Caco-2 (cell line): Measurements from ENCODE around the gene SLC9A8. TPM values are rescaled to one million over a fixed set of nuclear protein-coding genes. Genes with fewer than 3 reads are reported as not detected.
A peak's percentile ranks its signal among the peaks of the same experiment; 100 is the strongest.

Source experiments
- BruUV-seq: library from RNA; stranded (reverse); fragments of 400-500 nt; replicated peaks from 2 replicates; lab custom pipeline; 2021; lab: Mats Ljungman, UMichigan
- CTCF ChIA-PET: fragments of 300-600 bp; sonication (Branson Sonifier 250); formaldehyde crosslinking; loops from one replicate; lab custom pipeline; 2022; ENCODE audit warnings: antibody characterized with exemption; lab: Charles Lee
- POLR2A ChIA-PET: fragments of 300-600 bp; sonication (Branson Sonifier 250); formaldehyde crosslinking; loops from one replicate; lab custom pipeline; 2022; ENCODE audit warnings: antibody characterized with exemption; lab: Charles Lee
- DNase-seq, 2 experiments: peaks; one replicate each; pipeline versions ENCODE4 v3.0.0 to v3.0.0-alpha.2; 2020 to 2022
- H3K27me3 ChIP-seq: replicated peaks from 2 replicates; pipeline ENCODE4 v1.6.0; 2011; ENCODE audit warnings: low read length; ENCODE audit not compliant: control insufficient read depth, insufficient read depth
- H3K36me3 ChIP-seq: 2 replicates; pipeline ENCODE4 v1.5.1; 2011; ENCODE audit warnings: low read length; ENCODE audit not compliant: control insufficient read depth, insufficient read depth
- H3K4me1 ChIP-seq: fragments of 250-450 bp; sonication (Bioruptor Pico); 2 replicates; pipeline ENCODE4 v1.5.1; 2020; ENCODE audit warnings: mild to moderate bottlenecking
- H3K4me3 ChIP-seq: 2 replicates; pipeline ENCODE4 v1.5.1; 2011; ENCODE audit warnings: low read depth, mild to moderate bottlenecking, control low read depth, low read length
- H3K9me3 ChIP-seq: fragments of 250-450 bp; sonication (Bioruptor Pico); 2 replicates; pipeline ENCODE4 v1.5.1; 2020; ENCODE audit warnings: mild to moderate bottlenecking, moderate library complexity
- H3K27ac Mint-ChIP-seq: one replicate; pipeline ENCODE4 v1.8.0; 2022; ENCODE audit warnings: mixed read lengths; ENCODE audit not compliant: unreplicated experiment
- H3K27me3 Mint-ChIP-seq: one replicate; pipeline ENCODE4 v1.8.0; 2022; ENCODE audit warnings: mixed read lengths; ENCODE audit not compliant: insufficient read depth, unreplicated experiment
- H3K36me3 Mint-ChIP-seq: one replicate; pipeline ENCODE4 v1.8.0; 2022; ENCODE audit warnings: mild to moderate bottlenecking, mixed read lengths; ENCODE audit not compliant: insufficient read depth, unreplicated experiment
- H3K4me1 Mint-ChIP-seq: one replicate; pipeline ENCODE4 v1.8.0; 2022; ENCODE audit warnings: low read depth, mixed read lengths; ENCODE audit not compliant: unreplicated experiment
- H3K4me3 Mint-ChIP-seq: one replicate; pipeline ENCODE4 v1.8.0; 2022; ENCODE audit warnings: mild to moderate bottlenecking, moderate library complexity, mixed read lengths; ENCODE audit not compliant: unreplicated experiment
- H3K9me3 Mint-ChIP-seq: one replicate; pipeline ENCODE4 v1.8.0; 2022; ENCODE audit warnings: mixed read lengths; ENCODE audit not compliant: unreplicated experiment
- intact Hi-C: fragments of 100-400 bp; cut with micrococcal nuclease; formaldehyde crosslinking; loops from one replicate; pipeline ENCODE4 v1.10.0; 2022; ENCODE audit not compliant: unreplicated experiment
- total RNA-seq: library from RNA; stranded (reverse); gene quantifications from 2 replicates; pipeline ENCODE4 v1.2.3, GENCODE V29; 2022
- TF ChIP-seq, protein P1 (sequence below), 2 experiments: fragments of 200-600 bp in 1 of 2; IDR thresholded peaks; 1 replicate in 1 of 2; 2 replicates in 1 of 2; pipeline versions ENCODE4 v1.5.1 to v1.8.0; 2011 to 2022; ENCODE audit warnings: antibody characterized with exemption in 1 of 2, control low read depth in 1 of 2, inconsistent platforms in 1 of 2, low read depth in 1 of 2, low read length in 1 of 2, mild to moderate bottlenecking in 1 of 2, moderate library complexity in 1 of 2; ENCODE audit not compliant: insufficient read depth in 1 of 2, severe bottlenecking in 1 of 2, unreplicated experiment in 1 of 2

SLC9A8 gene
- total RNA-seq, 1 experiment from 2014 or later: 21.4 TPM

DNA sequence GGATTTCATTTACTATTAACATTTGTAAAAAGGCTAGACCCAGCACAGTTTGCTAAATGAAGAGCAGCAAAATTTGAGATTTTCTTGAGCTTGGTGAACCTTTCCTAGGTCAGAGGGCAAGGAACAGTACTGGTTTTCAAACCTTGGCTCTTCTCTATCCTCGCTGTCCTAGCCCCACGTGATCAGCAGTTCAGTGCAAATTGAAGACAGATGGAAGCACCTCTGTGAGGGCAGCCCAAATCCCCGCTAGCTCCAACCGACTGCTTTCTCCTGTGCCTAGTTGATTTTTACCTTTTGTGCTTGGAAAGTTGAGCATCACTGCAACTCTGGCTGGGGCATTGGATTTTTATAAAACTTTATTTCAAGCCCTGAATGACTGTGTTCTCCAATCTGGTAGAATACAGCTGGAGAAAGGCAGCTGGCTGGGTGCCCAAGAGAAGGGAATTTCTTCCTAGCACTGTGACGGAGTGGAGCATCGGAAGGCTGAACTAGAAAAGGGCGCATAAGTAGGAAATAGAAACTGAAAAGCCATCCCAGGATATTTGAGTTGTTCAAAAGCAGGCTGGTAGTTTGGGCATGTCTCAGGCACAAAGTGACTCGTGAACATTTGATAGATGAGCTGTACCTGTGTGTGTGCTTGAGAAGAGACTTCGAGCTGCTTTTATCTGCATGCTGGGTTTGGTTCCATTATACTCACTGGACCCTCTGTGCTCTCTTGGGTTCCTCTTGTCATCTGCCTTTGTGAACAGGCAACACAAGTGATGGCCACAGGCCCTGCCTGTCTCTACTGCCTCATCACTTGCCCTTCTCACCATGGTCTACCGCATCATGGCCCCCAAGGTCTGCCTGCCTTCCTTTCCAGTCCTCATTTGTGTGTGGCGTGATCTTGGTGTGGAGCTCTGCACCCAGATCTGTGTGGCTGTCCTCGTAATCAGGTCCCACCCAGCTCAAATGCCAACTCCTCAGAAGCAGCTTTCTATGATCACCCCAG, 125.8 kb downstream of the SLC9A8 start:
- Histone ChIP-seq H3K27me3 (no peaks in the 10 kb centered on the region), H3K9me3 (no peaks in the 10 kb centered on the region), H3K36me3 (peaks cover 7% of the 10 kb centered on the region; the same call in 1 of the 2 replicates), H3K4me1 (peaks cover 51% of the 10 kb centered on the region), H3K4me3 (peak overlapping the region; percentile 87; the same call in 1 of the 2 replicates)
- TF ChIP-seq, protein P1, sequence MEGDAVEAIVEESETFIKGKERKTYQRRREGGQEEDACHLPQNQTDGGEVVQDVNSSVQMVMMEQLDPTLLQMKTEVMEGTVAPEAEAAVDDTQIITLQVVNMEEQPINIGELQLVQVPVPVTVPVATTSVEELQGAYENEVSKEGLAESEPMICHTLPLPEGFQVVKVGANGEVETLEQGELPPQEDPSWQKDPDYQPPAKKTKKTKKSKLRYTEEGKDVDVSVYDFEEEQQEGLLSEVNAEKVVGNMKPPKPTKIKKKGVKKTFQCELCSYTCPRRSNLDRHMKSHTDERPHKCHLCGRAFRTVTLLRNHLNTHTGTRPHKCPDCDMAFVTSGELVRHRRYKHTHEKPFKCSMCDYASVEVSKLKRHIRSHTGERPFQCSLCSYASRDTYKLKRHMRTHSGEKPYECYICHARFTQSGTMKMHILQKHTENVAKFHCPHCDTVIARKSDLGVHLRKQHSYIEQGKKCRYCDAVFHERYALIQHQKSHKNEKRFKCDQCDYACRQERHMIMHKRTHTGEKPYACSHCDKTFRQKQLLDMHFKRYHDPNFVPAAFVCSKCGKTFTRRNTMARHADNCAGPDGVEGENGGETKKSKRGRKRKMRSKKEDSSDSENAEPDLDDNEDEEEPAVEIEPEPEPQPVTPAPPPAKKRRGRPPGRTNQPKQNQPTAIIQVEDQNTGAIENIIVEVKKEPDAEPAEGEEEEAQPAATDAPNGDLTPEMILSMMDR (IDR thresholded peaks at IDR 0.05; ENCODE audit: insufficient read depth in 1 of 2, low read depth in 1 of 2, low read length in 1 of 2, severe bottlenecking in 1 of 2, unreplicated experiment in 1 of 2): no peak
- ChIA-PET POLR2A (interaction anchor here (0.5 to 4.4 kb wide), 4 partner anchors 22 to 832 kb away, joined by 3 to 123 read pairs (median 5); partner anchors contain the start of gene SPATA2), CTCF (interaction anchor here (0.6 to 3.7 kb wide), 9 partner anchors 9 to 650 kb away, joined by 3 to 33 read pairs (median 4); partner anchors contain the start of genes SNAI1 and SPATA2)
- BruUV-seq: no TSS peak
- intact Hi-C loops: no loop called here
- peaks cover 67% of the 10 kb centered on the region for H3K36me3 Mint-ChIP-seq
- DNase-seq: no peak
- no peaks in the 10 kb centered on the region for H3K9me3 Mint-ChIP-seq
- no peaks in the 10 kb centered on the region for H3K27me3 Mint-ChIP-seq
- H3K4me3 Mint-ChIP-seq: peak overlapping the region; percentile 93
- H3K4me1 Mint-ChIP-seq: peaks cover 43% of the 10 kb centered on the region
- peak overlapping the region; percentile 91 for H3K27ac Mint-ChIP-seq

DNA sequence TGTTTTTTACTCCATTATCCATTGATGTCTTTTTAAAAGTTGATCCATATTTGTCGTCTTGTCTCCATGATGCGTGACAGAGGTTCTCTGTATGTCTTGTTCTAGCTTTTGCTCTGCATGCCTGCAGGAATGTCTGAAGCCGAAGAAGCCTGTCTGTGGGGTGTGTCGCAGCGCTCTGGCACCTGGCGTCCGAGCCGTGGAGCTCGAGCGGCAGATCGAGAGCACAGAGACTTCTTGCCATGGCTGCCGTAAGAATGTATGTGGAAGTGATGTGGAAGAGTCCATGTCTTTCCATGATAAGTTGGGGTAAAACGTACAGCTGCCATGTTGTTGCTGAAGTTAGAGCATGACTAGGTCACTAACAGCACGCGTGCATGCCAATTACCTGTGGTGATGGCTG, 128.8 kb downstream of the SLC9A8 start:
- DNase-seq: no peak
- Histone ChIP-seq H3K4me1 (peaks cover 62% of the 10 kb centered on the region), H3K36me3 (peaks cover 12% of the 10 kb centered on the region; the same call in 1 of the 2 replicates), H3K27me3 (no peaks in the 10 kb centered on the region), H3K4me3 (no peak overlapping the region), H3K9me3 (no peaks in the 10 kb centered on the region)
- Mint-ChIP-seq H3K4me1 (peaks cover 58% of the 10 kb centered on the region), H3K36me3 (peaks cover 96% of the 10 kb centered on the region), H3K27ac (peak overlapping the region; percentile 62), H3K27me3 (no peaks in the 10 kb centered on the region), H3K9me3 (no peaks in the 10 kb centered on the region), H3K4me3 (no peak overlapping the region)
- ChIA-PET CTCF (interaction anchor here (0.5 to 2.3 kb wide), 4 partner anchors 37 to 859 kb away, joined by 3 to 7 read pairs (median 4); no protein-coding TSS in a partner anchor), POLR2A (no interaction called here)
- TF ChIP-seq, protein P1 (IDR thresholded peaks at IDR 0.05; ENCODE audit: insufficient read depth in 1 of 2, low read depth in 1 of 2, low read length in 1 of 2, severe bottlenecking in 1 of 2, unreplicated experiment in 1 of 2): no peak
- no TSS peak for BruUV-seq
- intact Hi-C loops: no loop called here

Other genes starting within 250 kb of the SLC9A8 start
- gene PTGIS, start 244.7 kb upstream of the SLC9A8 start, total RNA-seq: 1.9 and 2.7 TPM in 2 replicates
- 65.0 and 67.1 TPM in 2 replicates for gene B4GALT5, start 99.0 kb upstream of the SLC9A8 start, total RNA-seq
- gene SPATA2, start 102.7 kb downstream of the SLC9A8 start, total RNA-seq: 29.0 TPM in 2 replicates
- gene RNF114, start 123.6 kb downstream of the SLC9A8 start, total RNA-seq: 146 and 154 TPM in 2 replicates
- gene SNAI1, start 170.2 kb downstream of the SLC9A8 start, total RNA-seq: 8.9 and 10.9 TPM in 2 replicates